Activated CD4-positive, alpha-beta T cell treated with anti-CD3 and anti-CD28 coated beads, Interleukin-2, amount 50 U/mL, for 4 hours (primary cell): ENCODE data around the gene NF2.

ENCODE experiments used
- DNase-seq, 2 experiments: peaks; one replicate each; pipeline ENCODE4 v3.0.0-alpha.2; 2020

Gene NF2

DNA sequence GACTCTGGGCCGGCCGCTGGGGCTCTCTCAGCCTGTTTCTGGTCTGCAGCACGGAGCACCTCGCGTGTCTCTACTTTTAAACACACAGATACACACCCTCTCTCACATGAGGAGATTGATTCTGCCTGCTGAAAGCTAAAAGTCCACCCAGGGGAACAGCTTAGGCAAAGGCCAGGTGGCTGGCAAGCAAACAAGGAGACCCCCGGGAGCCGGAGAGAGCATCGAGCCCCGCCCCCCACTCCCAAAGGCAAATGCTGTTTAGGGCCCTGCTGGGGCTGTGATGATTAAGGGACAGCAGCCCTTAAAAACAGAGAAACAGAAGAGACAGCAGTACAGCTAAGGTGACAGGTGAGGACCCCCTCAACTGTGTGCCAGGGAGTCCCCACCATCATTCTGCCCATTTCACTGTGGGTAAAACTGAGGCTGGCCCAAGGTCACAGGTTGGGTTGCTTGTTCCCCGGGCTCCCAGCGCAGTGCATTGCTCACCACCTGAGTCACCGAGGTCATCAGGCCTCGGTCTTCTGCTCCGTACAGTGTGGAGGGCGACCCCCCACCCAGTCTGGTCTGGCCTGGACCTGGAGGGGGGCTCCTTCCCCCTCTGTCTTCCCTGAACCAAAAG is 123.2 kb downstream of the NF2 start:
- no peak for DNase-seq

DNA sequence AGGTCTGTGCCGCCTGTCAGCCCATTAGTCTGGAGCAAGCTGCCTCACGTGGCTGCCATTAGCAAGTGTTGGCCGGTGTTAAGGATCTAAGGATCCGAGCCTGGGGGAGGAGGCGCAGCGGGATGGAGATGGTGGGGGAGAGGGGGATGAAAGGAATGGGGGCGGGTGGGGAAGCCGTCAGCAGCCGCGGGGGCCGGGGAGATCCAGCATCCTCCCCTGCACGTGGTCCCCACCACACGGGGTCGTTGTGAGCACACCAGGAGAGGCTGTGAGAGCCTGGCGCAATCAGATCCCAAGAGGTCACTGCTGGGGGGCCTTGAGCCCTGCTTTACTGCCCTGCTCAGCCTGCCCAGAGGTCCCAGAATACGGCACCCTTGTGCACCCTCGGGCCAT is 123.7 kb downstream of the NF2 start:
- no peak for DNase-seq

DNA sequence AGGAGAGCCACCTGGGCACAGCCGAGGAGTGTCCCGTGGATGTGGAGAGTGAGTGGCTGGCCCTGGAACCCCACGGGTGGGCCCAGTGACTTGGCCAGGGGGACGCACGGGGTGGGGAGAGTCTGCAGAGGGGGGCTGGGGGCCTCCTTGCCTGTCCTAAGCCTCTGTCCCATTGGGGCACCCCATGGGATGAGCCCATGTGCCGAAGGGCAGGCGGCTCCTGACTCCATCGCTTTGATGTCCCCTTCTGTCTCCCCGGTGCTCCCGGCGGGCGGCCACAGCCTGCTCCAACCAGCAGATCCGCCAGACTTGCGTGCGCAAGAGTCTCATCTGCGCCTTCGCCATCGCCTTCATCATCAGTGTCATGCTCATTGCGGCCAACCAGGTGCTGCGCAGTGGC is 125.7 kb downstream of the NF2 start:
- no peak for DNase-seq

DNA sequence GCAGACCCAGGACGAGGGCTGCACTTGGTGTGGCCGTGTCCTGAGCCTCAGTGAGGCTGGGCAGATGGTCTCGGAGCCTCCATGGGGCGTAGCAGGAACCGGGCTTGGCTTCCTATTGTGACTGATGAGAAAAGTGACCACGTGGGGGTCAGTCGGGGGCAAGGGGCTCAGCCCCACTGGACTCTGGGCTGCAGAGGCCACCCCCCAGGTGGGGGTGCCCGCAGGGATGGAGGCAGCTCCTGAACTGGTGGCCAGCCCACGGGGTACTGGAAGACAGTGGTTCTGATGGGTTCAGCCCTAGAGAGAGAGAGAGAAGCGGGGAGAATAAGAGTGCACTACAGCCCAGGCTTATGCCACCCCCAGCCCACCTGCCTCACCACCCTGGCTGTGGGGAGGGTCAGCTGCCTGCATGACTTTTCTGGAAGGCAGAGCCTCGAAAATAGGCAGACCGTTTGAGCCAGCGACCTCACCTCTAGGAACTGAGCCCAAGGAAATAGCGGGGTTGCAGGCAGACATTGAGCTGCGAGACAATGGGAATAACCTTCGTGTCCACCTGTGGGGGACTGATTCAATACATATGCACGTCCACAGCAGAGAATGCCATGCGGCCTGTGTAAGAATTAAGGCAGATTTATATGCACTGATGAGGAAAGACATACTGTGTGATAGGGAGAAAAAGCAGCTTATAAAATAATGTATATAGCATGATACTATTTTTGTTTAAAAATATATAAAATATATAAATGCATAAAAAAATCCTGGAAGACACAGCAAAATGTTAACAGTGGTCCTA is 127.8 kb downstream of the NF2 start:
- DNase-seq: no peak

DNA sequence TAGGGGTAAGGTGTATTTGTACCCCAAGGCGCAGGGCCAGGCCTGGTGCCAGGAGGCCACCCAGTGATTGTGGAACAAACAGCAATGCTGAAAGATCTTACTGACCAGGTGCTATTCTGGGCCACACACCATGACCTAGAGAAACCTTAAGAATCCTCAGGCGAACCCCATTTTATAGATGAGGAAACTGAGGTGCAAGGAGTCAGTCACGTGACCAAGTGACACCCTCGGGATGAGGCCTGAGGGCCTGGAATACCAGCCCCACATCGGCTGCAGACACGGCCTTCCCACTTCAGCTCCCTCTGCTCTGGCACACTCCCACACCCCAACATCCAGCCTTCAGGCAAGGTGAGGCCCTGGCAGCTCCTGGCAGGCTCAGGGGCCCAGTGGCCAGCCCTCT is 129.4 kb downstream of the NF2 start:
- DNase-seq: no peak

DNA sequence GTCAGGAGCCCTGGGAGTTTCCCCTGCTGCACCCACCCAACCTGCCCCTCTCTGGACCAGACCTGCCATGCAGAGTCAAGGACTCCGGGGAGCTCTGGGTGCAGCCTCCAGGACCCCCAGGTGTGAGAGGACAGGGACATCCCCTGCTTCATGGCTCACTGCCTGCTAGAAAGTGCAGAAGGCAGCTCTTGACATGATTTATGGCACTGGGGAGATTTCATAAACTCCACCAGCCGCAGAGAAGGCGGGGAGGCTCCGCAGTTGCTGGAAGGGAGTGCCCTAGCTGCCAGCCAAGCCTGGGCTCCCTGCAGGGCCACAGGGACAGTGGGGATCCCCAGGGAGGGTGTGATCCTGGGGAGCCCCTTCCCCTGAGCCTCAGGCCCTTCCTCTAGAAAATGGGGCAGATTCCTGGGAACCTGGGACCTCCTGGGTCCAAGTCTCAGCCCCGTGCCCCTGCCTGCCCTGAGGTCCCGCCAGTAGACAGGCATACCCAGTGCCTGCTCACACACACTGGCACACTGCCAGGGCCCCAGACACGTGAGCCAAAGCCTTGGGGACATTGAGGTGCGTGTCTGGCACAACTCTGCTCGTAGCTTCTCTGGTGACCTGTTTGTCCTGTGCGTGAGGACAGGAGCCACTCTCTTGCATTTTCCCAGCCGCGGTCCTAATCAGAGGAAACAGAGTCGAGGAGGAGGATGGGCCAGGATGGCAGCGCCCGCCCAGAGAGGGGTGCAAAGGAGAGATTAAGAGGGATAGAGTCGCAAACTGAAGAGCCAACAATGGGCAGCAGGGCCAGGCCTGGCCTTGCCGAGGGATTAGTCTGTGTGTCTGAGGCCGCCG is 130.1 kb downstream of the NF2 start:
- no peak for DNase-seq

DNA sequence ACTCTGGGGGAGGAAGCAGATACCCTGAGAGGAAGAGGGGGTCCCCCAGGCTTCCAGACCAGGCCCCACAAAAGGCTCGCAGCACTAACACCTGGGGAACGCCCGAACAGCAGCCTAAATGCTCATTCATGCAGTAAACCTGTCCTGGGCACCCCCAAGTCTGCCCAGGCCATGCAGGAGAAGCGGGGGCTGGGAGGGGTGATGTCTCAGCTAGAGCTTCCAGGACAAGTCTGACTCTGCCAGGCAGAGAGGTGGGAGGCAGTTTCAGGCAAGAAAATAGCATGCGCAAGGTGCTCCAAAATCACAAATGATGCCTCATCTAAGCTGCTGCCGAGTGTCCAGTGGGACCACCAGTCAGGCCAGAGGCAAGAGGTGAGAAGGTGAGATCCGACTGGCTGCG is 131.0 kb downstream of the NF2 start:
- DNase-seq: no peak

DNA sequence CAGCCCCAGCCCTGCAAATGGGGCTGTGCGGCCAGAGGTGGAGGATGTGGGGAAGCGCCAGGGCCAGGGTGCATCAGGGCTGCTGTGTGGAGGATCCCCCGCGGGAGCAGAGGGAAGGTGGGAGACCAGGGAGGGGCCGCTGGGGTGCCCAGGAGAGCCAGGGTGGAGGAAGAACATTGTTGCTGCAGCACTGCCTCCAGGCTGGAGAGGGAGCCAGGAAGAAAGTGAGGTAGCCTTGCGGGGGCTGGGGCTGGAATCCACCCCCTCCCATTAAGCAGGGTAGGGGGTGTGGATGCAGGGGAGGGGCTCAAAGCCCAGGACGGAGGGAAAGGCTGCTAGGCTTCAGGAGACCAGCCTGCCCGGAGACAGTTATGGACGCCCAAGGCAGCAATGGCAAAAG is 131.4 kb downstream of the NF2 start:
- no peak for DNase-seq

DNA sequence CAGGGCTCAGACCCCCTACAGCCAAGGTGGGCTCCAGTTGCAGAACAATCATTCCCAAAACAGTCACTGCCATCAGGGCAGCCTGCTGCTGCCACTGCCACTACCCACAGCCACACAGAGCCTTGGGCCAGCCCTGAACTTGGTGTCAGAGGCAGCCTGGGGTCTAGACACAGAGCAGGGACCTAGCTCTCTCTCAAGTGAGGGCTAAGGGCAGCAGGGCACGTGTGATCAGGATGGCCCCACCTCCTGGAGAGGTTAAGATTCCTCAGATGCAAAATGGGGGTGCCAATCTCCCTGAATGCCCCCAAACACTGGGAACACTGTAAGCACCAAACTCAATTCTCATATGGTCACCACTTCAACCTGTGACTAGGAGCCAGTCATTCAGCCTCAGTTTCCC is 132.0 kb downstream of the NF2 start:
- DNase-seq: no peak

DNA sequence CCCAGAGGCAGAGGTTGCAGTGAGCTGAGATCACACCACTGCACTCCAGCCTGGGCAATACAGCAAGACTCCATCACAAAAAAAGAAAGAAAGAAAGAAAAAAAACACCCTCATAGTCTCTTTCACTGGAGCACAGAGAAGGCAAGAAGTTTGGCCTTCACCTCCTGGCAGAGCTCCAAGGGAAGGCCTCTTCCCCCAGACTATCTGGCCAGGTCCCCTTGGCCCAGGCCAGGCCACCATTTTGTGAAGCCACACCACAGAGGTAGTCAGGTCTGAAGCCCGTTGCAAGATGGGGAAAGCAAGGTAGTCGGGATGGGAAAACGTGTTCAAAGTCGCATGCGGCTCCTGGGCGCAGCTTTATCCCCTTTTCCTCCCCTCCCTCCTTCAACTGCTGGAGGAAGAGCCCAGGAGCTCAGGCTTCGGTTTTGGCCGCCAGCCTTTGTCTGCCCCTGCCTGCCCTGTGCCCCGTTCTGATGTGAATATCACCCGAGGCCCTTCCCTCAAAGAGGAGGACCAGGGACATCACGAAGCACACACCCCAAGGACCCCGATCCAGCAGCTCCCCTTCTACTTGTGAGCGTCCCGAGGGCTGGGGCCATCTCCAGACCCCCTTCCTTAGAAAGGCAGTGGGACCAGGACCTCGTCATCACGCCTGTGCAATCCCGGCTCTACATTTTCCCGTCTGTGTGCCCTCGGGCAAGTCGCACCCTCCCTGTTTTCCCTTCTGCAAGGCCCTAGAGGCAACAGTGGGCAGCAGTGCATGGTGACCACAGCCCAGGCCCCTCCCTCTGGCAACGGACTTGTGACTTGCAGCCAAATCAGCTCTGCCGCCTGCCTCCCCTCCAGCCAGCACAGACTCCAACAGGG is 134.1 kb downstream of the NF2 start:
- no peak for DNase-seq

DNA sequence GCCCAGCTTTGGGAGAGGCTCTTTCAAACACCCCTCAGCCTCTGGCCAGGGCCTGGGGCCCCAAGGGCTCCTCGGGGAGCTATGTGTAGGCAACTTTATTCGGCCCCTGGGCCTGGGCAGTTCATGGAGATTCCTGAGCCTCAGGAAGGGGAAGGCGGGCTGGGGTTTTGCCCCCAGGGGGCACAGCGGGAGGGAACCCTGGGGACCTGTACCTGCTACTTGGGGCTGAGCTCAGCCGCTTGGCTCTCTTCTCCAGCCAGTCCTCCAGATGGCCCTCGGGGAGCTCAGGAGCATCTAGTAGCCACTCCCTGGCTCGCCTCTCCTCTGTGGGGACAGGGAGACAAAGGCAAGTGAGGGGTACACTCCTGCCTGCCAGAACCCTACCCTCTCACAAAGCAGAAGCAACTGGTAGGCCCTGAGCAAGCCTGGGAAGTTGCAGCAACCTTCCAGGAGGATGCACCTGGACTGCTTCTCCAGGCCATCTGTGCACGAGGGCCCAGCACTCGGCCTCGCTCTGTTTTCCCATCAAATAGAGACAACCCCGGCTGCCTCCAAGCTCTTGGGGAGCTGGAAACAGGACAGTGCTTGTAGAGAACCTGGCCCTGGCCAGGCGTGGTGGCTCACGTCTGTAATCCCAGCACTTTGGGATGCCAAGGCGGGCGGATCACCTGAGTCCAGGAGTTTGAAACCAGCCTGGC is 134.8 kb downstream of the NF2 start:
- no peak for DNase-seq

DNA sequence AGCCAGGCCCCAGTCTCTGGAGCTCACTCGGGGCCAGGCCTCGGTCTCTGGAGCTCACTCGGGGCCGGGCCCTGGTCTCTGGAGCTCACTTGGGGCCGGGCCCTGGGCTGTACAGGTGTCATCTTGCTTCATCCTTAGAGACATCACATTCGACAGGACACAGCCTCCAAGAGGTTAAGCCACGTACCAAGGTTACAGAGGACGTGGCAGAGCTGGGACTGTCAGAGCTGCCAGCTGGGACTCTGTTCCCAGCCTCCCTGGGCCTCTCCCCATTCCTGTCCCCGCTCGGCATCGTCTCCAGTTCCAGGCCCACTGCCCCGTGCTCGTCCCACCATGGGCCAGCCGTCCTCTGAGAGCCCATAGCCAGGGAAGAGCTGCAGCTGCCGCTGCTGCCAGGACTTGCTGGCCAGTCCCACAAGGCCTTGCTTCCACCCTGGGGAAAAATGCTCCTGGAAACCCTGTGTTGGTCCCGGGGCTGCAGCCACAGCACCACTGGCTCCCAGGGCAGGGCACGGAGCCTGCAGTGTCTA is 136.0 kb downstream of the NF2 start:
- DNase-seq: no peak

DNA sequence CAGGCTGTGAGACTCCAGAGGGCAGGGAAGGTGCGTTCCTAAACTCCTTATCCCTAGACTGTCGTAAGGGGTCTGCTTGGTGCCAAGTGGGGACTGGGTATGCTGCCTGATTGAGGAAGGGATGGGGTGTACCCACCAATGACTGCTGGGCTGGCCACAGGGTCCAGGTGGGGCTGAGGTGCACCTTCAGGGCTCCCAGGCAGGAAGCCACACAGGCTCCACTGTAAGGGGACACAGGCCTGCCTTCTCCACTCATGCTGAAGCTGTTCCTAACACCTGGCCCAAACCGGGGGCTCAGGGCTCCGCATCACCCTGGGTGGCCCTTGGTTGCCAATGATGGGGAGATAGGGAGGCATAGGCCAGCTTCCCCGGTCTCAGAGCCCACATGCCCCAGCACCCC is 136.8 kb downstream of the NF2 start:
- no peak for DNase-seq

DNA sequence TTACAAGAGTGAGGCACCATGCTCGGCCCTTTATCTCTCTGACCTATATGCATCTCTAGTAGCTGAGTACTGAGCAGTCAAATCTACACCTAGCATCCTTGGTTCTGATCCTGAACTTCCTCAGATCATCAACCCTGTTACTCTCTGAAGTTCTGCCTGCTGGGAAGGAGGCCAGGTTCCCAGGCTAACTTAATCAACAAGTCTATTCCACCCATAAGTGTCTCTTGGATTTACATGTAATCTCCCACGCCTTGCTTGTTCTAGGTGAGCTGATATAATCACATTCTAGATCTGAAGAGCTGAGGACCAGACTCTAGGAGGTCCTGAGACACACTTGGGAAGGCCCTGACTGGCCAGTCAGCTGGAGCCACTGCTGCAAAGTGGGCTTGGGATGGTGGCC is 138.5 kb downstream of the NF2 start:
- DNase-seq: no peak

DNA sequence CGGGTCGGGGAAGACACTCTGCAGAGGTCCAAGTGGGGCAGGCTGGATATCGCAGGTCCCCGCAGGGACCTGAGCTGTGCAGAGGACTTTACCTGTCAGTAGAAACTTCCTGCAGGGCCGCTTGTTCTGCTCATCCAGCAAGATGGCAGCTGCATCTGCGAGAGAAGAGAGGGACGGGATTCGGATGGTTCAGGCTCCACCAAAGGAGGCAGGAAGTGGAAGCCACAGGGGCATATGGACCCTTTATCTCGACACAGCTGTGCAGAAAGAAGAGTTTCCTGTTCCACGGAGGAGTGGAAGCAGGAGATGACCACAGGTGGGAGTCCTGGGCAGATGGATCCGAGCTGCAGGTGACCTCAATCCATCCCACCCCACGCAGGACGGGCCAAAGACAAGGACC is 138.9 kb downstream of the NF2 start:
- no peak for DNase-seq

DNA sequence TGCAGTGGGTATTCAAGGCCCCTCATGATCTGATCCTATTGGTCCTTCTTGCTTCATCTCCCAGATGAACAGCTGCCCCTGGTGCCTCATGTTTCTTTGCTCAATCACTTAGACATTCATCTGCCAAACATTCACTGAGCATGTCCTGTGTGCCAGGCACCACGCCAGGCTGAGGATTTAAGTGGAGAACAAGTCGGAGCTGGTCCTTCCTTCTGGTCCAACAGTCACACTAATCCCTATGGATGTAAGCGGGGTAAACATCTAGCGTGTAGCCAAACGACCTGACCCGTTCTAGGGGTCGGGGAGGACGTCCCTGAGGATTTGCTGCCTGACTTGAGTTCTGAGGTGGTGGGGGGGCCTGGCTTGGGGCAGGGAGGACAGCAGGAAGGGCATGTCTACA is 141.5 kb downstream of the NF2 start:
- no peak for DNase-seq

DNA sequence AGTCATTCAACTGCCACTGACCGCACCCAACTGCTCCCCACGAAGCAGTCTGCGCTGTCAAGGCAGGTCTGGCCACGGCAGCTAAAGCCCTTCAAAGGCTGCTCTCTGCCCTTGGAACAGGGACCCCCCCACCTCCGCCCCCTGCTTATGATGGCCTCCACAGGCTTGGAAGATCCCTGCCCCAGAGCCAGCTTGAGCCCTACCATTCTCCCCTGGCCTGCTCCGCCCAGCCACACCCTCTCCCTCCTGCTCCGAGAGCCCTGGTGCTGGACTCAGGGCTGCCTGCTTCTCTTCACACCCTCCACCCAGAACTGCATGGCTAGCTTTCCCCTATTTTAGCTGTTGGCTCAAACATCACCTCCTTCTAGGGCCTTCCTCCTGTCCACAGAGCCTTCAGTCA is 144.4 kb downstream of the NF2 start:
- DNase-seq: no peak
